Measurements from ENCODE around the gene PFN1. TPM values are rescaled to one million over a fixed set of nuclear protein-coding genes. Genes with fewer than 3 reads are reported as not detected.

PFN1 gene
- total RNA-seq = 1,167 and 1,191 TPM in 2 replicates
- 1,577 and 1,770 TPM in 2 replicates for polyA plus RNA-seq
- 1,411 and 1,601 TPM in 2 replicates for polyA plus RNA-seq (2011; cell fraction: cytosol; rRNA removed)
- 507 and 521 TPM in 2 replicates for polyA plus RNA-seq (2011; cell fraction: nucleus; rRNA removed)
- 1,624 and 1,668 TPM in 2 replicates for polyA plus RNA-seq (2012)
- 559 and 621 TPM in 2 replicates for polyA minus RNA-seq
- polyA minus RNA-seq (2011; cell fraction: cytosol; rRNA and poly(A)+ RNA removed) = 1,189 TPM
- polyA minus RNA-seq (2011; cell fraction: nucleus; rRNA and poly(A)+ RNA removed) = 141 and 191 TPM in 2 replicates
- Bru-seq, nascent RNA = percentile 98 among the genes with signal in this experiment
- percentile 100 among the genes with signal in this experiment for BruChase-seq, experiment 1, labeled RNA remaining after a 6-hour chase
- BruChase-seq, experiment 2, labeled RNA remaining after a 2-hour chase = percentile 98 among the genes with signal in this experiment
- long read RNA-seq, transcript PFN1-203 (2 exons, 1,173 nt) = minor isoform, 57 of 6,664 reads
- long read RNA-seq, transcript PFN1-201 (3 exons, 1,291 nt) = major isoform, 6,454 of 6,664 reads
- long read RNA-seq, partial matches to known transcripts = 3 of 6,664 reads
- long read RNA-seq, other reads (novel, unspliced or antisense) = 150 of 6,664 reads

GRCh38 chr17:4948166-4948930 lies at the start of gene PFN1:
PFN1 (minus strand) TSS chr17:4948530; CDS start chr17:4948394, 136 bp downstream.
- H4K20me1 ChIP-seq (replicated peaks; ENCODE audit: control insufficient read depth, extremely low read depth, insufficient read depth, low read length) = no peaks in the 10 kb centered on the region
- intact Hi-C loops (cut with micrococcal nuclease) = loop anchor here (1.0 to 2.0 kb wide), 3 partner anchors 8 to 40 kb away; partner anchors contain the start of genes RNF167, SLC25A11 and SPAG7
- peak within 1 kb of the TSS; percentile 88 for H3K4me2 ChIP-seq (ENCODE audit: insufficient read depth, low read length)
- H3K36me3 ChIP-seq (ENCODE audit: control insufficient read depth in 2 of 2, extremely low read depth in 1 of 2, insufficient read depth in 2 of 2, low read length in 2 of 2) = peaks cover 8 to 20% of the 10 kb centered on the region in 2 experiments
- H3K9ac ChIP-seq (replicated peaks; ENCODE audit: extremely low read depth, insufficient read depth, low read length) = peak within 1 kb of the TSS; percentile 76
- no peaks in the 10 kb centered on the region for H3K9me1 ChIP-seq (replicated peaks; ENCODE audit: control insufficient read depth, extremely low read depth, insufficient read depth, low read length)
- no TSS peak for BruUV-seq (replicated peaks)
- peak; percentile 77 for FAIRE-seq
- dilution Hi-C loops (cut with MboI; ENCODE audit: extremely low pct_ligation_motif_present, low sequenced_read_pairs) = no loop called here
- ChIA-PET CTCF (interaction anchor here (0.7 to 2.8 kb wide), 4 partner anchors 17 to 46 kb away, joined by 3 to 12 read pairs (median 3); partner anchors contain the start of gene CHRNE), POLR2A (interaction anchor here (0.6 to 2.3 kb wide), 2 partner anchors 10 to 19 kb away, joined by 4 to 18 read pairs; partner anchors contain the start of gene SPAG7)
- peak within 1 kb of the TSS; percentile 83 to 99 (median 95) for H3K4me3 ChIP-seq (replicated peaks in 1 of 3; ENCODE audit: insufficient read depth in 1 of 3, low read depth in 1 of 3, low read length in 3 of 3)
- H3K9me3 ChIP-seq (replicated peaks; ENCODE audit: control insufficient read depth, insufficient read depth, low read length) = no peaks in the 10 kb centered on the region
- peak within 1 kb of the TSS; percentile 90 for H3K27ac ChIP-seq (ENCODE audit: insufficient read depth, low read depth, low read length)
- H2AFZ ChIP-seq (ENCODE audit: low read depth, low read length) = peak within 1 kb of the TSS; percentile 51
- peaks cover 49% of the 10 kb centered on the region for H3K79me2 ChIP-seq (ENCODE audit: control insufficient read depth, insufficient read depth, low read length)
- peaks cover 38% of the 10 kb centered on the region for H3K4me1 ChIP-seq (ENCODE audit: control insufficient read depth, extremely low read depth, insufficient read depth, low read length)
- TF ChIP-seq POLR2A (IDR thresholded peaks at IDR 0.05; ENCODE audit: low read depth, low read length) (peak; percentile 95), POLR2AphosphoS5 (IDR thresholded peaks at IDR 0.05; ENCODE audit: insufficient read depth, low read depth, low read length) (peak; percentile 97), JUN (IDR thresholded peaks at IDR 0.05; ENCODE audit: borderline replicate concordance, insufficient read depth, insufficient read length, low read depth) (no peak)
- no peaks in the 10 kb centered on the region for H3K27me3 ChIP-seq (ENCODE audit: control insufficient read depth in 2 of 2, insufficient read depth in 2 of 2, low read length in 2 of 2)
- peak; percentile 81 for DNase-seq (ENCODE audit: low read depth, low spot score)

Data from endothelial cell of umbilical vein (primary cell).